ENCODE measurements around the gene ACTA2.

DNA sequence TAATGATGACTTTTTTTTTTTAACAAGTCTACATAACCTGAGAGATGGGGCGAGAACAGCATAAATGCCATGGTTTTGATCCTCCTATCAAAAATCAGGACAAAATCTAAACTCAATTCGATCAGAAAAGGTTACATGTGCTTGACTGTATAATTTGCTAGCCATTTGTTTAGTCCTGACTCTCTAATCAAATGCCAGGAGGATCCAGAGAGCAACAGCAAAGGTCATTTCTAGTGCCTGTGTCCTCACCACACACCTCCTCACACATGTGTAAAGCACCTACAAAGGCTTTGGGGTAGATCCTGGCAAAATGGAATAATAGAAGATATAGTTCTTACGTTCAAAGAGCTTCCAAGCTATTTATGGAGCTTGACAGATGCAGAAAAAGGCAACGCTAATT is 27.0 kb upstream of the ACTA2 start:
- TF ChIP-seq EZH2 (IDR thresholded peaks at IDR 0.05) = no peak
- TF ChIP-seq, protein P1, sequence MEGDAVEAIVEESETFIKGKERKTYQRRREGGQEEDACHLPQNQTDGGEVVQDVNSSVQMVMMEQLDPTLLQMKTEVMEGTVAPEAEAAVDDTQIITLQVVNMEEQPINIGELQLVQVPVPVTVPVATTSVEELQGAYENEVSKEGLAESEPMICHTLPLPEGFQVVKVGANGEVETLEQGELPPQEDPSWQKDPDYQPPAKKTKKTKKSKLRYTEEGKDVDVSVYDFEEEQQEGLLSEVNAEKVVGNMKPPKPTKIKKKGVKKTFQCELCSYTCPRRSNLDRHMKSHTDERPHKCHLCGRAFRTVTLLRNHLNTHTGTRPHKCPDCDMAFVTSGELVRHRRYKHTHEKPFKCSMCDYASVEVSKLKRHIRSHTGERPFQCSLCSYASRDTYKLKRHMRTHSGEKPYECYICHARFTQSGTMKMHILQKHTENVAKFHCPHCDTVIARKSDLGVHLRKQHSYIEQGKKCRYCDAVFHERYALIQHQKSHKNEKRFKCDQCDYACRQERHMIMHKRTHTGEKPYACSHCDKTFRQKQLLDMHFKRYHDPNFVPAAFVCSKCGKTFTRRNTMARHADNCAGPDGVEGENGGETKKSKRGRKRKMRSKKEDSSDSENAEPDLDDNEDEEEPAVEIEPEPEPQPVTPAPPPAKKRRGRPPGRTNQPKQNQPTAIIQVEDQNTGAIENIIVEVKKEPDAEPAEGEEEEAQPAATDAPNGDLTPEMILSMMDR (IDR thresholded peaks at IDR 0.05) = no peak
